ENCODE data around the gene ADM5. TPM values are rescaled to one million over a fixed set of nuclear protein-coding genes. Genes with fewer than 3 reads are reported as not detected.

ADM5 gene
- total and polyA plus RNA-seq, 8 donors, result 0.28 to 2.5 (median 0.66) TPM

DNA sequence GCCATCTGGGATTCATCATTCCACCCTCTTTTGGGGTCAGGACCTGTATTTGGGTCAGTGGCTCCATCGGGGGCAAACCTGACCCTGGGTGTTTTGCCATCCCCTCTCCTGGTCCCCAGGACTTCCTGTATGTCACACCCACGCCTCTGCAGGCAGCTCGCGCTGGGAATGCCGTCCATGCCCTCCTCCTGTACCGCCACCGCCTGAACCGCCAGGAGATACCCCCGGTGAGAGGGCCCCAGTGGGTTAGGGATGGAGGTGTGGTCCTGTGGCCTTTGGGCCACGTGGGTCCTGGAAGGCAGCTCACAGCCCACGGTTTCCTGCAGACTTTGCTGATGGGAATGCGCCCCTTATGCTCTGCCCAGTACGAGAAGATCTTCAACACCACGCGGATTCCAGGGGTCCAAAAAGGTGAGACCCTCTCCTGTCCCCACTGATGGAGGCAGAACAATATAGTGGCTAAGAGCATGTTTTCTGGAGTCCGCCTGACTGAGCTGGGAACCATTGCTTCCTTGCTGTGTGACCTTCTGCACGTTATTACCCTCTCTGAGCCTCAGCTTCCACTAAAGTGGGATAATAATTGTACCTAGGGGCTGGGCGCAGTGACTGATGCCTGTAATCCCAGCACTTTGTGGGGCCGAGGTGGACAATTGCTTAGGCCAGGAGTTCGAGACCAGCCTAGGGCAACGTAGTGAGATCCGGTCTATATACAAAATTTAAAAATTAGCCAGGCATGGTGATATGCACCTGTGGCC is 15.7 kb downstream of the ADM5 start:
- Histone ChIP-seq H3K27ac (no peak overlapping the region), H3K36me3 (no peaks in the 10 kb centered on the region), H3K27me3 (no peaks in the 10 kb centered on the region), H3K4me3 (no peak overlapping the region), H3K4me1 (no peaks in the 10 kb centered on the region), H3K9me3 (no peaks in the 10 kb centered on the region)
- TF ChIP-seq CTCF (IDR thresholded peaks at IDR 0.05), result no peak
- FAIRE-seq, result no peak
- intact Hi-C loops (cut with DNase I), result no loop called here
- ATAC-seq, result no peak
- DNase-seq, result no peak
- WGBS, 2 donors, result 78 to 81% methylated on average over 22 of the region's 22 CpGs

- ATAC-seq, result no peak
- 77 to 82% methylated on average over 16 of the region's 16 CpGs for WGBS, 2 donors
- TF ChIP-seq CTCF (IDR thresholded peaks at IDR 0.05), result no peak
Observed at GRCh38 chr19:49705919-49706318, 16.5 kb downstream of the ADM5 start.

DNA sequence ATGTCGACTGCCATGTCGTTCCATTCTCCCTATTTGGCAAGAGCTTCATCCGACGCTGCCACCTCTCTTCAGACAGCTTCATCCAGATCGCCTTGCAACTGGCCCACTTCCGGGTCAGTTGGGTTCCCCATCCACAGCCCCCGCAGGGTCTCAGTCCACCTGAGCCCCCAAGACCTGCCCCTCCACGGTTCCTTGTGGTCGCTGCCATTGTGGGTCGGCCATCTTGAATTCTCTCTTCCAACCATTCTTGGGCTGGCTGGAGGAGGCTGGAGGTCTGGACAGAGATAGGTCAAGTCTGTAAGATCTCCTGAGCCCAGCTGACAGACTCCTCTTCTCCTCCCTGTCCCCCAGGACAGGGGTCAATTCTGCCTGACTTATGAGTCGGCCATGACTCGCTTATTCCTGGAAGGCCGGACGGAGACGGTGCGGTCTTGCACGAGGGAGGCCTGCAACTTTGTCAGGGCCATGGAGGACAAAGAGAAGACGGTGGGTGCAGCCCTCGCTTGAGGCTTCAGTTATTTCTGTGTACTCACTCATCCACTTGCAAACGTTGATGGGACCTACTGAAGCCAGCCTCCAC is 21.1 kb downstream of the ADM5 start:
- ATAC-seq (peak in 1 of 4 donors; percentile 14), FAIRE-seq (no peak)
- intact Hi-C loops (cut with DNase I), result no loop called here

More at GRCh38 chr19:49705919-49706318, 16.5 kb downstream of the ADM5 start:
- Histone ChIP-seq H3K9me3 (no peaks in the 10 kb centered on the region), H3K4me3 (no peak overlapping the region), H3K36me3 (no peaks in the 10 kb centered on the region), H3K4me1 (no peaks in the 10 kb centered on the region), H3K27ac (no peak overlapping the region), H3K27me3 (no peaks in the 10 kb centered on the region)
- DNase-seq (no peak), FAIRE-seq (no peak)
- intact Hi-C loops (cut with DNase I), result no loop called here

GRCh38 chr19:49712397-49712859 is 23.0 kb downstream of the ADM5 start:
- Histone ChIP-seq H3K9me3 (no peaks in the 10 kb centered on the region), H3K27ac (no peak overlapping the region), H3K36me3 (no peaks in the 10 kb centered on the region), H3K27me3 (no peaks in the 10 kb centered on the region), H3K4me3 (no peak overlapping the region), H3K4me1 (no peaks in the 10 kb centered on the region)
- FAIRE-seq, result no peak
- DNase-seq, result peak in 3 of 6 donors; percentile 30 to 44 (median 35)
- WGBS, 2 donors, result 63 to 70% methylated on average over 20 of the region's 20 CpGs
- intact Hi-C loops (cut with DNase I), result no loop called here
- ATAC-seq, result peak in 3 of 4 donors; percentile 33 to 48 (median 48)
- TF ChIP-seq CTCF (IDR thresholded peaks at IDR 0.05), result no peak

More for the DNA sequence above, 21.1 kb downstream of the ADM5 start:
- Histone ChIP-seq H3K36me3 (no peaks in the 10 kb centered on the region), H3K4me3 (no peak overlapping the region), H3K27ac (no peak overlapping the region), H3K9me3 (no peaks in the 10 kb centered on the region), H3K4me1 (no peaks in the 10 kb centered on the region), H3K27me3 (no peaks in the 10 kb centered on the region)
- no peak for TF ChIP-seq CTCF (IDR thresholded peaks at IDR 0.05)
- WGBS, 2 donors, result 81 to 88% methylated on average over 20 of the region's 20 CpGs
- no peak for DNase-seq

All from pancreas (tissue), 10 donors.